Measurements from ENCODE around the gene COQ2. TPM values are rescaled to one million over a fixed set of nuclear protein-coding genes. Genes with fewer than 3 reads are reported as not detected.

The COQ2 gene
- total RNA-seq, 1 donor from 2014 or later = 17.1 TPM

GRCh38 chr4:83217721-83218522 is 66.7 kb downstream of the COQ2 start:
- DNase-seq (ENCODE audit: low read depth) = no peak

- no peak for DNase-seq (ENCODE audit: low read depth)
Observed at GRCh38 chr4:83216959-83217683, 67.5 kb downstream of the COQ2 start.

- DNase-seq (ENCODE audit: low read depth) = no peak
Observed at GRCh38 chr4:83214079-83214478, 70.5 kb downstream of the COQ2 start.

Other genes with a start within 250 kb of the COQ2 start
- gene COPS4, start 249.6 kb downstream of the COQ2 start, total RNA-seq = 80.6 and 89.5 TPM in 2 replicates
- 0.35 and 4.8 TPM in 2 replicates for gene PLAC8, start 170.1 kb downstream of the COQ2 start, total RNA-seq
- 2.7 and 3.8 TPM in 2 replicates for gene HPSE, start 50.0 kb upstream of the COQ2 start, total RNA-seq
- 7.1 and 22.2 TPM in 2 replicates for gene HELQ, start 171.0 kb upstream of the COQ2 start, total RNA-seq
- gene MRPS18C, start 171.3 kb upstream of the COQ2 start, total RNA-seq = 17.2 and 23.1 TPM in 2 replicates
- gene ABRAXAS1, start 200.3 kb upstream of the COQ2 start, total RNA-seq = 15.4 and 25.4 TPM in 2 replicates